Suprapubic skin (tissue), 4 donors: Measurements from ENCODE around the gene SWAP70.

Experiments
- CTCF ChIP-seq, 2 donors: fragments of 200-600 bp in 1 of 2; fragments of 450-650 bp in 1 of 2; sonication (generic) in 1 of 2; IDR thresholded peaks; one replicate each; pipeline ENCODE4 v1.5.1; 2016 to 2019; ENCODE audit warnings: antibody characterized with exemption in 2 of 2, mild to moderate bottlenecking in 1 of 2, moderate library complexity in 1 of 2
- POLR2A ChIP-seq, 2 donors: fragments of 450-650 bp; IDR thresholded peaks; one replicate each; pipeline ENCODE4 v1.6.1; 2017; ENCODE audit warnings: antibody characterized with exemption in 2 of 2, mild to moderate bottlenecking in 2 of 2, moderate library complexity in 2 of 2
- POLR2AphosphoS5 ChIP-seq, 3 donors: sonication (generic); formaldehyde crosslinking; IDR thresholded peaks; one replicate each; pipeline ENCODE4 v1.6.1; 2017; ENCODE audit warnings: antibody characterized with exemption in 3 of 3

GRCh38 chr11:9777066-9777465 lies 113.2 kb downstream of the SWAP70 start:
- TF ChIP-seq CTCF (IDR thresholded peaks at IDR 0.05) (no peak), POLR2A (IDR thresholded peaks at IDR 0.05) (no peak), POLR2AphosphoS5 (IDR thresholded peaks at IDR 0.05) (no peak)
